Right ventricle myocardium superior (tissue), 1 donor: ENCODE data around the gene TJP1. TPM values are rescaled to one million over a fixed set of nuclear protein-coding genes. Genes with fewer than 3 reads are reported as not detected.
"Not testable (repeated sequence)": the region's sequence is repeated elsewhere in the genome, so short reads cannot be mapped to it uniquely, and the experiment has no call there.

Experiments used
- ATAC-seq: fragments of 200-7000 bp; cut with Tn5 transposase; one replicate; pipeline ENCODE4 v1.9.1; 2020; ENCODE audit warnings: mild to moderate bottlenecking; ENCODE audit not compliant: poor library complexity
- DNase-seq: peaks from one replicate; pipeline ENCODE4 v3.0.0-alpha.2; 2020
- intact Hi-C: fragments of 100-400 bp; cut with DNase I; formaldehyde crosslinking; loops from one replicate; pipeline ENCODE4 v1.11.2; 2022
- total RNA-seq: library from RNA; stranded (reverse); fragmentation: NEBNext Ultra II Directional; extraction: Animal tissue kit (Norgen Biotek cat#: 25700); gene quantifications from one replicate; pipeline ENCODE4 v1.2.1, GENCODE V29; 2021
- donor health status: DM: no; HTN: yes; CAD: no; lungs with severe emphysema.

TJP1 gene
- total RNA-seq, 1 donor from 2014 or later, result 104 TPM

DNA sequence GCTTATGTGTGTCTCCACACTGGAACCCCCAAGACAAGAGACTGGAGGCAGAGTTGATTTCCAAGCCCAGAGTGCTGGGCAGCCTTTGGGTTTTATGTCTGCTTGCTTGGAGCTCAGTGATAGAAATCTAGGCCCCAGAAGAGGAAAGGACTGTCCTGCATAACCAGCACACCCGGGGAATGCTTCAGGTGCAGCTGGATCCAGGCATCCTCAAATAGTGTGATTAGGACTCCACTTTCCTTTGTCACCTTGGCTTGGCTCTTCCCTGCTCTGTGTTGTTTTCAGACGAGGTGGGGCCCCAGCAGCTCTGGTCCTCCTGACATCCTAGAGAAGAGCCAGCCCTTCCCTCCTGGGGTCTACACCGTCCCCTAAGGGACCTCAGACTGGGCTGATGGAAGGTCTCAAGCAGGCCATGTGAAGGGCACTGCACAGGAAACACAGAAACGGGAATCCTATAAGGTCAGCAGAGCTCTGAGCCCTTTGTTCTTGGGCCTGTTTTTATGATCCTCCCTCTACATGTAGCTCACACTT, 143.7 kb downstream of the TJP1 start:
- ATAC-seq (no peak), DNase-seq (no peak)
- intact Hi-C loops, result loop anchor here (10.0 kb wide), 1 partner anchor 396 kb away; no protein-coding TSS in a partner anchor

DNA sequence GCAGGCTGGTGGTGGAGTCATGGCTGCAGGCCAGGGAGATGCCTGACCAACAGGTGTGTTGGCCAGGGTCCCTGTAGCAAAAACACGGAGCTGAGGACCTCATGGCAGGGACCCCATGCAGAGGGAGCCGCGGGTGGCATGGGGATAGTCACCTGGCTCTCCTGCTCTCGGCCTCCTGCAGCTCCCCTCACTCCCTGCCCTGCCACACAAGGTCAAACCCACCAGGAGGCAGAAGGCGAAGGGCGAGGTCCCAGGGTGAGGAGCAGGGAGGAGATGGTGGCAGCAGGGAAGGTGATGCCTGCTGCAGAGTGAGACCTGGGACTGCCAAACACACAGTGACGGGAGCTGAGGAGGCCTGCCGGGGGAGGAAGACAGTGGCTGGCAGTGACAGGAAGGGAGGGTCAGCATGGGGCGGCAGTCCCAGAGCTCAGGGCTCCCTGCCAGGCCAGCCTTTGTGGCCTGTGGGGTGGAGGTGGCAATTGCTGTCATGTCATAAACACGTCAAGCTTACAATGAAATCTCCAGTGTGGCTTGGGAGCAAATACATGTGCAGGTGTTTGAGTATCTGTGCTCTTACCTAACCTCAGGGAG, 144.3 kb downstream of the TJP1 start:
- intact Hi-C loops, result loop anchor here (10.0 kb wide), 1 partner anchor 397 kb away; no protein-coding TSS in a partner anchor
- DNase-seq, result no peak
- ATAC-seq, result peak; percentile 9

DNA sequence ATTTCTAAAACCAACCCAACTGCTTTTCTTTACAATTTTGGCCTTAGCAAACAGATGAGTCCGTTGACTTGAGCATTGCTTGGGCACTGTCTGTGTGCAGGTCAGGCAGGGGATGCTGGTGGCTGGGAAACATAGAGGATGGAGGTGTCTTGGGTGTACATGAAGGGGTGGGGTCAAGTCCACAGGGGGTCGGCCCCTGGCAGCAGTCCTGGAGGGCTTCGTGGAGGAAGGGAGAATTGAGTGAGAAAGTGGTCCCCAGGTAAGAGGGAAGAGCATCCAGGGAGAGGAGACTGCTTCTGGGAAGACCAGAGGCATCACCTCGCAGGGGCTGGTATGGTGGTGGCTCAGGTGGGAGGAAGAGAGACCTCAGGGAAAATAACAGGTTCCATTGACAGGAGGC, 144.8 kb downstream of the TJP1 start:
- ATAC-seq (no peak), DNase-seq (no peak)
- intact Hi-C loops, result loop anchor here (10.0 kb wide), 1 partner anchor 397 kb away; no protein-coding TSS in a partner anchor

DNA sequence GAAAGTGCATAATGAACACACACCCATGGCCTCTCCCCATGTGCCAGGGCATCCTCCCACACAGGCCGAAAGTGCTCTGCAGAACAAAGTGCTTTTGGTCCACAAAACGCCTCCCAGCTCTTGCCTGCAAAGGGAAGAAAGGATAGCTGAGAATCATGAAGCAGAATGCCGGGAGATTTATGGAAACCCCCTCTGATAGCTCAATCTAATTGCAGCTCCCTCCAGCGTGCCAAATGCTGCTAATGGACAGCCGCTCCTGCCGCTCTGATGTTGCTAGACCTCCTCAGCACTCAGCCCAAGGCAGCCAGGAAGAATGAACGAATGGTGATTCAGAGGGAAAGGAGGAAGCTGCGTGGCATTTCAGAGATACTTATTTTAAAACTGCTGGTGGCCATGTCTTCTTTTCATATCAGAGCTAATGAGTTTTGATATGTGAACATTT, 145.3 kb downstream of the TJP1 start:
- ATAC-seq, result no peak
- no peak for DNase-seq
- intact Hi-C loops, result loop anchor here (10.0 kb wide), 1 partner anchor 398 kb away; no protein-coding TSS in a partner anchor

DNA sequence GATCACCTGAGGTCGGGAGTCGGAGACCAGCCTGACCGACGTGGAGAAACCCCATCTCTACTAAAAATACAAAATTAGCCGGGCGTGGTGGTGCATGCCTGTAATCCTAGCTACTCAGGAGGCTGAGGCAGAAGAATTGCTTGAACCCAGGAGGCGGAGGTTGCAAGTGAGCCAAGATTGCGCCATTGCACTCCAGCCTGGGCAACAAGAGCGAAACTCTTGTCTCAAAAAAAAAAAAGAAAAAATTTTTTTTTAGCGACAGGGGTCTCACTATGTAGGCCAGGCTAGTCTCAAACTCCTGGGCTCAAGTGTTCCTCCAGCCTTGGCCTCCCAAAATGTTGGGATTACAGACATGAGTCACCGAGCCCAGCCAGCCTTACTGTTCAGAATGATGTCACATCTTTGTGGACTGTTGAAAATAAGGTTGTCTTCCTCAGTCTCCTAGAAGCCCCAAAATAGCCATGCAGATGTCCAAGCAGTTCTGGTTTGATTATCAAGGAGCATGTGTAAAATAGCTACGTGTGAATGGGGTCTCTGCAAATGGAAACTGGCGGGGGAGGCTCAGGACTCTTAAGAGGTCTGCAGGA, 145.8 kb downstream of the TJP1 start:
- intact Hi-C loops, result loop anchor here (10.0 kb wide), 1 partner anchor 398 kb away; no protein-coding TSS in a partner anchor
- DNase-seq, ATAC-seq: not testable (repeated sequence)

DNA sequence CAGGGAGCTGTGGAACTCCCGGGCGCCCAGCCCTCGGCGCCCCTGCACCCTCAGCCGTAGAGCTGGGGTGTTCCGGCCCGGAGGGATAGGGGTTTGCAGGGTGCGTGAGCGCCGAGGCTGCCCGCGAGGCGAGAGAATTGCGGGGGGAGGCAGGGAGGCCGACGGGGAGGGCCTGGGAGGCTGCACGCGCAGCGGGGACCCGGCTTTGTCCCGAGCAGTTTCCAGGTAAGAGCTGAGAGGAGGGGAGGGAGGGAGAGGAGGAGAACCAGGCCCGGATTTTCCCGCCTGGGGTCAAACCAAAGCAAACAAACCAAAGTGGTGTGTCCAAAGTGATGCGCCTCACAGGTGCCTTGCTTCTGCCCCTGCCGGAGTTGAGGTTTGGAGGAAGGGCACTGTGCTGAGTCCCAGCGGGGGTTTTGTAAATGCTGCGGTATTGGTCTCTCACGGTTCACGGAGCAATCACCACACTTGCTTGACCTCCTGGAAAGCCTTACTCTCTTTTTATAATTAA, 146.4 kb downstream of the TJP1 start:
- no peak for ATAC-seq
- DNase-seq, result no peak
- intact Hi-C loops, result loop anchor here (10.0 kb wide), 1 partner anchor 399 kb away; no protein-coding TSS in a partner anchor

DNA sequence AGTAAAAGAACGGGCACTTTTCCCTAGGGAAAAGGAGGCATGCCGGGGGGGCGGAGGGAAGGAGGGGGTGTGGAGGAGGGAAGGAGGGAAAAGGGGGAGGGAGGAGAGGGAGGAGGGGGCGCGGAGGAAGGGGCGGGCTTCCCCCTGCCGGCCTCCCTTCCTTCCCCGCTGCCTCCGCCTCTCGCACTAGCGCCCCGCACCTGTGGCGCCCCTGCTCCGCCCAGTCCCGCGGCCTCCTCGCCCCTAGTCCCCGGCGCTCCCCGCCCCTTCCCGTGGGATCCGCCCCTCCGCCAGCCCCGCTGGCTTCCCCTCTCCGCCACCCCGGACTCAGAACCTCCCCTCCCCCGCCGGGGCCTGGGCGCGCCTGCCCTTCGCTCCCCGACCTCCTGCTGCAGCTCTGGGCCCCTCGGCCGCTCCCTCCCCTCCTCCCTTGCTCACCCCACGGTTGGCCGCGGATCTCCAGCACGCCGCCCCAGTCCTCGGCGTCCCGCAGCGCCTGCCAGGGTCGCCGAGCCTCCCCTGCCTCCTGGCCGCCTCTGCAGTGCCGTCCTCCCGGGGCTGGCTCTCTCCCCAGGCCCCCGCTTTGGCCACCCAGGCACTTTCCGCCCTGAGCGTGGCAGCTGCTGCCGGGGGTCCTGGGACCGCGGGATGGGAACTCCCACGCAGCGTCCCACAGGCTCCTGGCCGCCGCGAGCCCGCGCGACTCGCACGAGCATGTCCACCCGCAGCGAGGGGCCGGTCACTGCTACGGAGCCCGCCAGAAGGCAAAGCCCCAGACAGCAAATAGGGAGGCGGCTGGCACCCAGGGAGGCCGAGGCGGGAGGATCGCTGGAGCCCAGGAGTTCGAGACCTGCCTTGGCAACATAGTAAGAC, 147.4 kb downstream of the TJP1 start:
- peak; percentile 53 for DNase-seq
- ATAC-seq, result peak; percentile 87
- intact Hi-C loops, result loop anchor here (10.0 kb wide), 1 partner anchor 400 kb away; no protein-coding TSS in a partner anchor

DNA sequence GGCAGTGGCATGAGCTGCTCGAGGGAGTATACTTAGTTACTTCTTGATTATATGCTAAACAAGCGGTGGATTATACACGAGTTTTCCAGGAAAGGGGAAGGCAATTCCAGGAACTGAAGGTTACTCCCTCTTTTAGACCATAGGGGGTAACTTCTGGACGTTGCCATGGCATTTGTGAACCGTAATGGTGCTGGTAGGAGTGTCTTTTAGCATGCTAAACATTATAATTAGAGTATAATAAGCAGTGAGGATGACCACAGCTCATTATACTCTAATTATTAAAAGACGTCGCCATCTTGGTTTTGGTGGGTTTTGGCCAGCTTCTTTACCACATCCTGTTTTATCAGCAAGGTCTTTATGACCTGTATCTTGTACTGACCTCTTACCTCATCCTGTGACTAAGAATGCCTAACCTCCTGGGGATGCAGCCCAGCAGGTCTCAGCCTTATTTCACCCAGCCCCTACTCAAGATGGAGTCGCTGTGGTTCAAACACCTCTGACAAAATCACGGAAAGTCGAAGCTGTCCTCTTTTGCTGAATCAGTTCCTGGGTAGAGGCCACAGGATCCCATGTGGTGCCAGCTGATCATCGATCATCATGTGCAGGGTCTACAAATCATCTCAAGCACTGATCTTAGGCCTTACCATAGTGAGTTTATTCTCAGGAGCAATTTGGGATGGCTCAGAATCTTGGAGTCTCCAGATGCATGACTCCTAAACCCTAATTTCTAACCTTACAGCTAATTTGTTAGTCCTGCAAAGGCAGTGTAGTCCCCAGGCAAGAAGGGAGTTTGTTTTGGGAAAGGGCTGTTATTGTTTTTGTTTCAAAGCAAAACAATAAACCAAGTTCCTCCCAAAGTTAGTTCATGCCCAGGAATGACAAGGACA, 149.1 kb downstream of the TJP1 start:
- intact Hi-C loops, result loop anchor here (10.0 kb wide), 1 partner anchor 402 kb away; no protein-coding TSS in a partner anchor
- no peak for DNase-seq
- no peak for ATAC-seq

DNA sequence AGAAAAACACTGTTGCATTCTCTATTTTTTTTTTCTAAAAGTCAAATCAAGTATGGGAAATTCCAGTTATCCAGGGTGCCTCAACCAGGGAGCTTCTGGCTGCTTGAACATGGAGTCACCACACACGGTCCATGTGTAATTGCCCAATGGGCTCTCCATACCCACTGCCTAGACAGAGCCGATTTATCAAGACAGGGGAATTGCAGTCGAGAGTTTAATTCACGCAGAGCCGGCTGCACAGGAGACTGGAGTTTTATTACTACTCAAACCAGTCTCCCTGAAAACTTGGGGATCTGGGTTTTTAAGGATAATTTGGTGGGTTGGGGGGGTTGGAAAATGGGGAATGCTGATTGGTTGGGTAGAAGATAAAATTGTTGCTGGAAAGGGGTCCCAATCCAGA, 149.8 kb downstream of the TJP1 start:
- DNase-seq, result no peak
- no peak for ATAC-seq
- intact Hi-C loops, result loop anchor here (10.0 kb wide), 1 partner anchor 402 kb away; no protein-coding TSS in a partner anchor

DNA sequence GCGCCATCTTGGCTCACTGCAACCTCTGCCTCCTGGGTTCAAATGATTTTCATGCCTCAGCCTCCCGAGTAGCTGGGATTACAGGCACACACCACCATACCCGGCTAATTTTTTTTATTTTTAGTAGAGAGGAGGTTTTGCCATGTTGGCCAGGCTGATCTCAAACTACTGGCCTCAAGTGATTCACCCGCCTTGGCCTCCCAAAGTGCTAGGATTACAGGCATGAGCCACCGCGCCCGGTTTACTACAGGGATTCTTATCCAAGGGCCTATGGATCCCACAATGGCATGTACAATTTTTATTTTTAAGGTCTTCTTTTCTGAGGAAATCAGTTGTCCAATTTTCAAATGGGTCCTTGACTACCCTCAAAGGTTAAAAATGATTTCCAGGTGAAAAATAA, 150.2 kb downstream of the TJP1 start:
- DNase-seq, ATAC-seq: not testable (repeated sequence)
- intact Hi-C loops, result loop anchor here (10.0 kb wide), 1 partner anchor 403 kb away; no protein-coding TSS in a partner anchor

DNA sequence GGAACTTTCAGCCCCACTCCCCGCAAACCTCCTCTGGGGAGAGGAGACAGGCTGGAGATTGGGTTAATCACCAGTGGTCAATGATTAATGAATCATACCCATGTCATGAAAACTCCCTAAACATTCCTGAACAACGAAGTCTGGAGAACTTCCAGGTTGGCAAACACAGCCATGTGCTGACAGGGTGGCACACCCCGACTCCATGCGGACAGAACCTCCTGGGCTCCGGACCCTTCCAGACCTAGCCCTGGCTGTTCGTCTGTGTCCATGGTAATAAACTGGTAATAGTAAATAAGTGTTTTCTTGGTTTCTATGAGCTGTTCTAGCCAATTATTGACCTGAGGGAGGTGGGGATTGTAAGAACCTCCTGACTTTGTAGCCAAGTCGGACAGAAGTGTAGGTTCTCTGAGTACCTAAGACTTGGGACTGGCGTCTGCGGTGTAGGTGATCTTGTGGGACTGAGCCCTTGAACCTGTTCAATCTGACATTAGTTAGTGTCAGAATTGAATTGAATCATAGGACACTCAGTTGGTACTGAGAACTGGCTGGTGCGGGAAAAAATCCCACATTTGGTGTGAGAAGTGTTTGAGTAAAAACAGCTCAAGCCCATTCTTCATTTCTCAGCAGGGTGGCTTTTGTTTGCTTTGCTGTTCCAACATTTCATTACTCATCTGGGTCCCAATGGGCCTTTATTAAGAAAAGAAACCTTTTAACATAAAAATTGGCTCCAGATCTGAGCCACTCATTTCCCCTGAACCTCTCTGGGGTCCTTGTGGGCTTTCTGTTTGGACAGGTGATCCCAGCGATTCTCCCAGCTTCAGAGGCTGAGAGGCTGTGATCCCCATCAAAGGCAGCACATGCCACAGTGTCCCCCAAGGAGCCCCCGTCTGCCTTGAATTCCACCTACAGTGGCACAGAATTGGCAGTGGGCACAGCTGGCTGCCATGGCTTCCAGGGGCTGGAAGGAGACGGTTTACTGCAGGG, 151.0 kb downstream of the TJP1 start:
- DNase-seq (no peak), ATAC-seq (no peak)
- intact Hi-C loops, result loop anchor here (10.0 kb wide), 1 partner anchor 404 kb away; no protein-coding TSS in a partner anchor

DNA sequence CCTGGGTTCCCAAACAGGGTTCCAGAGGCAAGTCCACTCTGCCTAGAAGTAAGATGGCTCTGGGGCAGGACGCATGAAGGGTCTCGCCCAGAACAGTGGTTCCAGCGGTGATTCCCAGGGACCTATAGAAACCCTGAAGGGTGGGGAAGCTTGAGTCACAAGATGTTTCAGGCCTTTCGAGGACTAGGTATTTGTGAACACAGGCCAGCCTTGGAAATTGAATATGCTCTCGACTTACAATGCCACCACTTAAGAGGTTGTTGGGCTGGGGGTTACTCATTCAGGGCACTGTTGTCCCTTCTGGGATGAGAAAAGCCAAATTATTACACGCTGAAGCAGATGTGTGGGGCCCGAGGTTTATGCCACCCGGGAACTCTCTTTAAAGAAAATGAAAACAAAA, 152.0 kb downstream of the TJP1 start:
- DNase-seq (no peak), ATAC-seq (no peak)
- intact Hi-C loops, result loop anchor here (10.0 kb wide), 1 partner anchor 405 kb away; no protein-coding TSS in a partner anchor

DNA sequence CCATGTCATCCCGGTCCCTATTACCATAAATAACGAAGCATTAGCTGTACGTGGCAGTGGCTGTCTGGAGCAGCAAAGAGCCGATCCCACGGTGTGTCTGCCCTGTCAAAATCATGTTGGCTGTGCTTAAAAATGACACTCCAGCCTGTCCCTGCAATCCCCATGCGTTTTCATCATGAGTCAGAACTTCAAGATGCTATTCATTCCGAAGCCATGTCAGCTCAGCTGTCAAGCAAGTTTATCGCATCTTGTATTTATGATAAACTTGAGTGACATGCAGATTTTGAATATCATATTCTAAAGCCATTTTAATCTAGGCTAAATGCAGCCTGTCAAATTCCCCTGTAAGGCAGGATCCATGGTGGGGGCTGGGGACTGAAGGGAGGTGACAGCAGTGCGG, 152.4 kb downstream of the TJP1 start:
- DNase-seq (no peak), ATAC-seq (no peak)
- intact Hi-C loops, result loop anchor here (10.0 kb wide), 1 partner anchor 405 kb away; no protein-coding TSS in a partner anchor

DNA sequence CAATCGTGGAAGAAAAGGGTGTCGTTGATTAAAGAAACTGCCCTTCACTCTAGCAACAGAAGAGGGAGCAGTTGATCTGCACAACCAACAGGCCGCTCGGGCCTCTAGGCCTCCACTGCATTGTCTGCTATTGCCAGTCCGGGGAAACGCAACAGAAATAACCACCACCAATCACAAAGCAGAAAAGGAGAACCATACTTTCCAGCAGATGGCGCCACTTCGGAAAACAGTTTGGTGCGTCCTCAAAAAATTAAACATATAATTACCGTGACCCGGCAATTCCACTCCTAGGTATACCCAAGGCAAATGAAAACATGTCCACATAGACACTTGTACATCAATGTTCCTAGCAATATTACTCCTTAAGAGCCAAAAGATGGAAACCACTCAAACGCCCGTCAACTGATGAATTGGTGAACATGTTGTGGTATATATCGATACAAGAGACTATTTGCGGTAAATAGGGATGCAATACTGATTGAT, 154.1 kb downstream of the TJP1 start:
- DNase-seq, result peak; percentile 65
- intact Hi-C loops, result no loop called here
- peak; percentile 88 for ATAC-seq

DNA sequence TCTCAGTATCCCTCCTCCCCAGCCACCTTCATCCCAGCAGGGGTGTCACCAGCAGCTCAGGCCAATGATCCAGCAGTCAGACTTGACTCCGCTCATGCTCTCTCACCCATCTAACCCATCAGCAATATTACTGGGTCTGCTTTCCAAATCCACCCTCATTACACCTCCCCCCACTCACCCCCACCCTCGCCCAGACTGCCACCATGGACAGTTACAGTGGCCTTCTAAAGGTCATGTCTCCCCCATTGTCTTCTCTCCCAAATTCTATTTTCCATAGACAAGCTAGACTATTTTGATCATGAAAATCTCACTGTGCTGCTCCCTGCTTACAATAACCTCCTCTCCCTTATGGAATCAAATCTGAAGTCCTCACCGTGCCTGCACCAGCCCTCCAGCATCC, 156.0 kb downstream of the TJP1 start:
- intact Hi-C loops, result no loop called here
- DNase-seq (no peak), ATAC-seq (no peak)

DNA sequence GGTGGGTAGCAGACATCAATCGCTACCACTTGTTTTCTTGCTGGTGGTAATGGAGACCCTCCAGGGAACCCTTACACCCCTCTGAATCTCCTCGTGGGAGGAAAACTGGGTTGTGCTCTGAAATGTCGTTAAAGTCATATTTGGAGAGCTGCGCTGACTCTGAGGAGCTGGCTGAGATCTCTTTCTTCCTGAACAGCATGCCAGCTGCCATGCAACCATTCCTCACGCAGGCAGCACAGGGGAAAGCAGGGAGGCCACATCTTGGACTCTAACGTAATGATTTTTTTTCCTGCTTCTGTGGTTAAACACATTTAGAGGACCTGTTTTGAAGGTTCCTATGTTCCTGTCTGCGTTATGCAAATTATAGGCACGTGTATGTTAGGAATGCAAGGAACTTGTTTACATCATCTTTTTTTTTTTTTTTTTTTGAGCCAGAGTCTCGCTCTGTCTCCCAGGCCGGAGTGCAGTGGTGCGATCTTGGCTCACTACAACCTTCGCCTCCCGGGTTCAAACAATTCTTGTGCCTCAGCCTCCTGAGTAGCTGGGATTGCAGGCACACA, 156.7 kb downstream of the TJP1 start:
- ATAC-seq (no peak), DNase-seq (no peak)
- intact Hi-C loops, result no loop called here
